Vagina (tissue), 2 donors: Measurements from ENCODE around the gene BID. TPM values are rescaled to one million over a fixed set of nuclear protein-coding genes. Genes with fewer than 3 reads are reported as not detected.

Source experiments
- DNase-seq, 2 donors: peaks; one replicate each; pipeline ENCODE4 v3.0.0-alpha.2; 2017; ENCODE audit errors: extremely low spot score in 2 of 2
- H3K27ac ChIP-seq: fragments of 200-600 bp; sonication (generic); one replicate; pipeline ENCODE4 v1.5.1; 2019
- H3K27me3 ChIP-seq: fragments of 200-600 bp; sonication (generic); one replicate; pipeline ENCODE4 v1.5.1; 2019
- H3K36me3 ChIP-seq, 2 donors: fragments of 200-600 bp; sonication (generic); one replicate each; pipeline ENCODE4 v1.5.1; 2017 to 2019
- H3K4me1 ChIP-seq: fragments of 200-600 bp; sonication (generic); one replicate; pipeline ENCODE4 v1.5.1; 2019
- H3K4me3 ChIP-seq, 2 donors: fragments of 200-600 bp; sonication (generic); 1 replicate in 1 of 2; 2 replicates in 1 of 2; pipeline ENCODE4 v1.5.1; 2016 to 2019
- H3K9me3 ChIP-seq: fragments of 200-600 bp; sonication (generic); one replicate; pipeline ENCODE4 v1.5.1; 2019
- POLR2A ChIP-seq, 2 donors: fragments of 450-650 bp; IDR thresholded peaks; one replicate each; pipeline ENCODE4 v1.6.1; 2017; ENCODE audit warnings: antibody characterized with exemption in 2 of 2, mild to moderate bottlenecking in 2 of 2, moderate library complexity in 2 of 2
- POLR2AphosphoS5 ChIP-seq, 2 donors: sonication (generic); formaldehyde crosslinking; IDR thresholded peaks; one replicate each; pipeline ENCODE4 v1.9.0; 2017; ENCODE audit warnings: antibody characterized with exemption in 2 of 2, mild to moderate bottlenecking in 2 of 2, low read depth in 1 of 2; ENCODE audit not compliant: insufficient read depth in 1 of 2
- intact Hi-C: fragments of 100-400 bp; cut with DNase I; formaldehyde crosslinking; loops from one replicate; pipeline ENCODE4 v1.15.1; 2023
- total RNA-seq: library from RNA; depleted of rRNA; stranded (reverse); fragments of >200 nt; gene quantifications from one replicate; pipeline ENCODE4 v1.2.3, GENCODE V29; 2016
- TF ChIP-seq, protein P1 (sequence below), 3 experiments: fragments of 450-650 bp in 2 of 3; fragments of 200-600 bp in 1 of 3; sonication (generic) in 1 of 3; IDR thresholded peaks; one replicate each; pipeline ENCODE4 v1.5.1; 2017 to 2019; ENCODE audit warnings: antibody characterized with exemption in 3 of 3, mild to moderate bottlenecking in 2 of 3, moderate library complexity in 2 of 3

The BID gene
- 36.3 TPM for total RNA-seq

DNA sequence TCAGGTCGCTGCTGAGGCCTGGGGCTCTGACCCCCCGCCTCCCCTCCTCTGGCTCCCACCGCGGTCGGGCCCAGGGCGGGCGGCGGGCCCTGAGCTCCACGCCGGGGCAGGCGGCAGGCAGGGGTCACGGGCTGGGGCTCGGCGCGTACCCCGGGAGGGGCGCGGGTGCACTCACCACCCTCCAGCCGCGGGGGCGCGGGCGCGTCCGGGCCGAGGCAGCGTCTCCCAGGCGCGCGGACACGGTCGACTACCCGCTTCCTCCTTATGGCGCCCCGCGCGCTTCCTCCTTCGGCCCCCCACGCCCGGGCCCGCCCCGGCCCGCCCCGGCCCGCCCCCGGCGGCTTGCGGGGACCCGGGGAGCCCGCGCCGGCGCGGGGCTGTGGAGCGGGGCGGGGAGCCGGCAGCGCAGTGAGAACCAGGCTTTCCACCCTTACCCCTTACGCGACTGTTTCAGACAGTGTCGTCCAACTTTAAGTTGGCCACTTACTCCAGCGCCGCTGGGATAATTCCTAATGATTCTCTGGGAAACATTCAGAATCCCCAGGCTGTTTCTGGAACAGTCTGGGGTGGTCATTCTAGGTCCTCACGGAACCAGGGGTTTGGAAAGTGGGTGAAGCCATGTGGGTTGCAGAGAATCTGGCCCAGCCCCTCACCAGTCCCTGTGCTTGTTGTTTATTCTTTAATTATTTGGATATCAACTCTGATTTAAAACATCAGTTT is at the start of gene BID:
TSS of gene BID (minus strand) at position 264 of the 720 bp plus-strand sequence. CDS start 24,353 bp downstream, outside the sequence.
- TF ChIP-seq, protein P1, sequence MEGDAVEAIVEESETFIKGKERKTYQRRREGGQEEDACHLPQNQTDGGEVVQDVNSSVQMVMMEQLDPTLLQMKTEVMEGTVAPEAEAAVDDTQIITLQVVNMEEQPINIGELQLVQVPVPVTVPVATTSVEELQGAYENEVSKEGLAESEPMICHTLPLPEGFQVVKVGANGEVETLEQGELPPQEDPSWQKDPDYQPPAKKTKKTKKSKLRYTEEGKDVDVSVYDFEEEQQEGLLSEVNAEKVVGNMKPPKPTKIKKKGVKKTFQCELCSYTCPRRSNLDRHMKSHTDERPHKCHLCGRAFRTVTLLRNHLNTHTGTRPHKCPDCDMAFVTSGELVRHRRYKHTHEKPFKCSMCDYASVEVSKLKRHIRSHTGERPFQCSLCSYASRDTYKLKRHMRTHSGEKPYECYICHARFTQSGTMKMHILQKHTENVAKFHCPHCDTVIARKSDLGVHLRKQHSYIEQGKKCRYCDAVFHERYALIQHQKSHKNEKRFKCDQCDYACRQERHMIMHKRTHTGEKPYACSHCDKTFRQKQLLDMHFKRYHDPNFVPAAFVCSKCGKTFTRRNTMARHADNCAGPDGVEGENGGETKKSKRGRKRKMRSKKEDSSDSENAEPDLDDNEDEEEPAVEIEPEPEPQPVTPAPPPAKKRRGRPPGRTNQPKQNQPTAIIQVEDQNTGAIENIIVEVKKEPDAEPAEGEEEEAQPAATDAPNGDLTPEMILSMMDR (IDR thresholded peaks at IDR 0.05), result no peak
- TF ChIP-seq POLR2AphosphoS5 (IDR thresholded peaks at IDR 0.05; ENCODE audit: insufficient read depth in 1 of 2, low read depth in 1 of 2) (no peak), POLR2A (IDR thresholded peaks at IDR 0.05) (no peak)
- Histone ChIP-seq H3K9me3 (no peaks in the 10 kb centered on the region), H3K27ac (peak within 1 kb of the TSS; percentile 70), H3K36me3 (no peaks in the 10 kb centered on the region), H3K4me1 (peaks cover 26% of the 10 kb centered on the region), H3K4me3 (peak within 1 kb of the TSS; percentile 62 to 76), H3K27me3 (no peaks in the 10 kb centered on the region)
- intact Hi-C loops, result no loop called here
- no peak for DNase-seq

DNA sequence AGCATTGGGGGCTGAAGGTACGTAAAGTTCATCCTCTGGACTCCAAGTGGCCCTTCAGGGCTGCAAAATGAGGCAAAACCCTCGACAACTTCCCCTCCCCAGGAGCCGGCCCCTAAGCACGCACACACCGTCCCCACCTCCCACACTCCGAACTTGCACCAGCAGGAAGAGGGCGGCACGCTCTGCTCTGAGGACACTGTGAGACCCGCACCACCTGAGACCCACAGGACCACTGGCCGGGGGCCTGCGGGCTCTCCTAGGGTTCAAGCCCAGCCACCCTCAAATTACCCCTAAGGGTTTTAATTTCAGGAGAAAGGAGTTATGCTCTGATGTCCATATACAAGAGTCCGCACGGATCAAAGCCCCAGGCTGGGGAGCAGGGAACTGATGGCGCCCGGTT is 49.7 kb upstream of the BID start:
- H3K4me1 ChIP-seq, result no peaks in the 10 kb centered on the region
- no peak overlapping the region for H3K4me3 ChIP-seq
- no peak for DNase-seq
- no peaks in the 10 kb centered on the region for H3K9me3 ChIP-seq
- H3K27ac ChIP-seq, result no peak overlapping the region
- H3K36me3 ChIP-seq, result peaks cover 0 to 12% of the 10 kb centered on the region in 2 donors
- no peaks in the 10 kb centered on the region for H3K27me3 ChIP-seq
- TF ChIP-seq POLR2AphosphoS5 (IDR thresholded peaks at IDR 0.05; ENCODE audit: insufficient read depth in 1 of 2, low read depth in 1 of 2) (no peak), POLR2A (IDR thresholded peaks at IDR 0.05) (no peak)
- TF ChIP-seq, protein P1 (IDR thresholded peaks at IDR 0.05), result no peak
- intact Hi-C loops, result no loop called here

DNA sequence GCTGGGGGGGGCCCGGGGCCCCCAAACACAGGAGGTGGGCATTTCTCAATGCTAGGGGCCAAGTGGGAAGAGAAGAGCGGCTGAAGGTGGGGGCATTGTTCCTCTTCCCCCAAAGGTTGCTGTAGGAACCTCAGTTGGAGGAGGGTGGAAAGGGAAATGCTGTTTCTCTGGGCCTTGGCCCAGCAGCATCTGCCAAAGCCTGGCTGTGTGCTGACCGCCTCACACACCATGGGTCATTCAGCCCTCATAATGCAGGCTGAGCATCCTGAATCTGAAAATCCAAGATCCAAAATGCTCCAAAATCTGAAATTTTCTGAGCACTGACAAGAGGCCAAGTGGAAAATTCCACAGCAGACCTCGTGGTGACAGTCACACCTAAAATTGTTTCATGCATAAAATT is 49.0 kb upstream of the BID start:
- no peaks in the 10 kb centered on the region for H3K9me3 ChIP-seq
- TF ChIP-seq, protein P1 (IDR thresholded peaks at IDR 0.05), result no peak
- TF ChIP-seq POLR2A (IDR thresholded peaks at IDR 0.05) (no peak), POLR2AphosphoS5 (IDR thresholded peaks at IDR 0.05; ENCODE audit: insufficient read depth in 1 of 2, low read depth in 1 of 2) (no peak)
- no peaks in the 10 kb centered on the region for H3K4me1 ChIP-seq
- H3K27ac ChIP-seq, result no peak overlapping the region
- no peaks in the 10 kb centered on the region for H3K27me3 ChIP-seq
- H3K36me3 ChIP-seq, result peaks cover 0 to 17% of the 10 kb centered on the region in 2 donors
- no peak for DNase-seq
- intact Hi-C loops, result no loop called here
- no peak overlapping the region for H3K4me3 ChIP-seq

DNA sequence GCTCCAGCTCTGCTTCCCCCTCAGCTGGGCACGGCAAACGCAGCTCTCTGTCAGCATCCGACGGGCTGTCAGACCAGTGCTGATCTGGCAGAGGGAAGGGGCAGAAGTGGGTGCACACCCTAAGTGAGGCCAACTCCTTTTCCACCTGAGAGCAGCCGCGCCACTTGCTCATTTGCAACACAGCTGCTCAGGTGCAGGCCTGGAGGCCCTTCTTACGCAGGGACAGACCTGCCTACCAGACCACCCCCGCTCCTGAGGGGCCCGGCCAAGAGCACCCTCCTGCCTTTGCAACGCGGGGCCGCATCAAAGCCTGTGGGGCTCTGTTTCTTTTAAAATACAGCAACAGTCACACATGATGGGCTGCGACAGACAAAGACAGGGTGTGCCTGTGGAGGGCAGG is 47.8 kb upstream of the BID start:
- H3K4me1 ChIP-seq, result no peaks in the 10 kb centered on the region
- H3K27ac ChIP-seq, result no peak overlapping the region
- no peak overlapping the region for H3K4me3 ChIP-seq
- H3K36me3 ChIP-seq, result peaks cover 0 to 26% of the 10 kb centered on the region in 2 donors
- no peak for DNase-seq
- no peaks in the 10 kb centered on the region for H3K27me3 ChIP-seq
- H3K9me3 ChIP-seq, result no peaks in the 10 kb centered on the region
- TF ChIP-seq, protein P1 (IDR thresholded peaks at IDR 0.05), result no peak
- TF ChIP-seq POLR2AphosphoS5 (IDR thresholded peaks at IDR 0.05; ENCODE audit: insufficient read depth in 1 of 2, low read depth in 1 of 2) (no peak), POLR2A (IDR thresholded peaks at IDR 0.05) (no peak)
- intact Hi-C loops, result no loop called here

DNA sequence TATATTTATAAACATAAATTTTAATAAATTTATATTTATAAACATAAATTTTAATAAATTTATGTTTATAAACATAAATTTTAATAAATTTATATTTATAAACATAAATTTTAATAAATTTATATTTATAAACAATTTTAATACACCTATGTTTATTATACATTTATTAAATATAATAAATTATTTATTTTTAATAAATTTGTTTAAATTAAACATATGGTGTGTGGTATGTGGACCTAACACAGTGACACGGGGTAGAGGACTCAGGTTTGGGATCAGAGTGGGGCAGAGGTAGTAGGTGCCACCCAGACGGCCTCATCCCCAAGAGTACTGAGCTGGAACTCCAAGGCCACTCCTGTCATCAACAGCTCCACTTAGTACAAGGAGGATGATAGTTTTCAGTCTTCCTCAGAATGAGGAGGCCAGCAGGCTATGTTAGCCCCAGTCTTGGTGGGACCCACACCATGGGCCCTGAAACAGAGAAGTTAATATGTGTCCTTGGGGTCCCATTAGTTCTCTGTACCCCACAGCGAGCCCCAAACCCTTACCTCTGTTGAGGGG is 46.7 kb upstream of the BID start:
- intact Hi-C loops, result no loop called here
- H3K36me3 ChIP-seq, result peaks cover 0 to 31% of the 10 kb centered on the region in 2 donors
- no peaks in the 10 kb centered on the region for H3K9me3 ChIP-seq
- no peak overlapping the region for H3K4me3 ChIP-seq
- no peak overlapping the region for H3K27ac ChIP-seq
- no peaks in the 10 kb centered on the region for H3K4me1 ChIP-seq
- no peak for DNase-seq
- TF ChIP-seq POLR2A (IDR thresholded peaks at IDR 0.05) (no peak), POLR2AphosphoS5 (IDR thresholded peaks at IDR 0.05; ENCODE audit: insufficient read depth in 1 of 2, low read depth in 1 of 2) (no peak)
- TF ChIP-seq, protein P1 (IDR thresholded peaks at IDR 0.05), result no peak
- H3K27me3 ChIP-seq, result no peaks in the 10 kb centered on the region
